ENCODE measurements around the gene SYNJ2. TPM values are rescaled to one million over a fixed set of nuclear protein-coding genes. Genes with fewer than 3 reads are reported as not detected.

Gene SYNJ2
- total RNA-seq, 1 experiment from 2014 or later, result 24.5 TPM

GRCh38 chr6:158068156-158068892, 86.7 kb downstream of the SYNJ2 start:
- no peak overlapping the region for H3K4me2 ChIP-seq (ENCODE audit: insufficient read depth, insufficient read length, low read length)
- H4K8ac ChIP-seq (replicated peaks; ENCODE audit: insufficient read length, low read depth, low read length), result no peak overlapping the region
- H4K5ac ChIP-seq (ENCODE audit: insufficient read length, low read depth, low read length), result no peak overlapping the region
- no peak overlapping the region for H3K4ac ChIP-seq (ENCODE audit: low read depth, low read length)
- no CpG with 5 or more reads among the region's 10 CpGs for WGBS (ENCODE audit: extremely low coverage, insufficient read length, low lambda C conversion rate)
- Mint-ChIP-seq H3K4me3 (no peak overlapping the region; a peak in 1 of 5 replicates), H3K27ac (peak overlapping the region in 2 of 3 experiments; percentile 9 to 64; a peak in 4 of 7 replicates), H3K36me3 (ENCODE audit: insufficient read depth in 1 of 3, low read depth in 3 of 3) (peaks cover 0 to 53% (median 4%) of the 10 kb centered on the region in 3 experiments; a peak in 3 of 7 replicates), H3K4me1 (peaks cover 4 to 17% of the 10 kb centered on the region in 2 experiments), H3K27me3 (ENCODE audit: low read depth) (no peaks in the 10 kb centered on the region), H3K9me3 (no peaks in the 10 kb centered on the region)
- H2BK12ac ChIP-seq (ENCODE audit: insufficient read length, low read depth, low read length), result no peak overlapping the region
- no peak overlapping the region for H3K9ac ChIP-seq (ENCODE audit: extremely low read depth, insufficient read length, low read length)
- no peak for DNase-seq
- no peak overlapping the region for H2AFZ ChIP-seq (ENCODE audit: low read length)
- H3T11ph ChIP-seq (ENCODE audit: low read length), result no peak overlapping the region
- no peak for TF ChIP-seq CTCF (conservative IDR thresholded peaks at IDR 0.05)
- no peaks in the 10 kb centered on the region for H3K23me2 ChIP-seq (ENCODE audit: insufficient read length, low read depth, low read length, poor library complexity, severe bottlenecking)
- H3K79me1 ChIP-seq (ENCODE audit: insufficient read depth, low read depth, low read length, poor library complexity, severe bottlenecking), result no peaks in the 10 kb centered on the region
- H4K91ac ChIP-seq (ENCODE audit: insufficient read length, low read depth, low read length), result no peak overlapping the region
- no peak overlapping the region for H3K56ac ChIP-seq (ENCODE audit: insufficient read length, low read depth, low read length)
- H3K23ac ChIP-seq (ENCODE audit: insufficient read length, low read depth, low read length), result no peak overlapping the region
- H3K27ac ChIP-seq (ENCODE audit: insufficient read length, low read depth, low read length), result no peak overlapping the region
- H2BK120ac ChIP-seq (ENCODE audit: low read depth, low read length, poor library complexity, severe bottlenecking), result no peak overlapping the region
- no peak overlapping the region for H2BK15ac ChIP-seq (ENCODE audit: low read depth, low read length)
- no peak overlapping the region for H2BK5ac ChIP-seq (ENCODE audit: insufficient read length, low read length)
- no peaks in the 10 kb centered on the region for H3K79me2 ChIP-seq (ENCODE audit: insufficient read depth, low read length)
- H3K9me3 ChIP-seq (ENCODE audit: control insufficient read depth, low read depth, low read length), result no peaks in the 10 kb centered on the region
- no peaks in the 10 kb centered on the region for H3K4me1 ChIP-seq (ENCODE audit: insufficient read depth, low read length)
- H4K20me1 ChIP-seq (ENCODE audit: control insufficient read depth, insufficient read depth, insufficient read length), result no peaks in the 10 kb centered on the region
- H3K27me3 ChIP-seq (ENCODE audit: insufficient read depth, low read length), result no peaks in the 10 kb centered on the region
- H3K14ac ChIP-seq (ENCODE audit: insufficient read depth, low read length), result no peak overlapping the region
- no peak overlapping the region for H2BK20ac ChIP-seq (ENCODE audit: low read depth, low read length, poor library complexity, severe bottlenecking)
- no peak overlapping the region for H2AK5ac ChIP-seq (ENCODE audit: insufficient read length, low read length)
- H3K18ac ChIP-seq (ENCODE audit: insufficient read length, low read depth, low read length), result no peak overlapping the region
